ENCODE data around the gene TRIO. TPM values are rescaled to one million over a fixed set of nuclear protein-coding genes. Genes with fewer than 3 reads are reported as not detected.

TRIO gene
- total and polyA plus RNA-seq, 2 of the 8 experiments (the other 6 are each of a cell fraction or from before 2014, with no cell fraction given), result 35.1 to 69.1 TPM

DNA sequence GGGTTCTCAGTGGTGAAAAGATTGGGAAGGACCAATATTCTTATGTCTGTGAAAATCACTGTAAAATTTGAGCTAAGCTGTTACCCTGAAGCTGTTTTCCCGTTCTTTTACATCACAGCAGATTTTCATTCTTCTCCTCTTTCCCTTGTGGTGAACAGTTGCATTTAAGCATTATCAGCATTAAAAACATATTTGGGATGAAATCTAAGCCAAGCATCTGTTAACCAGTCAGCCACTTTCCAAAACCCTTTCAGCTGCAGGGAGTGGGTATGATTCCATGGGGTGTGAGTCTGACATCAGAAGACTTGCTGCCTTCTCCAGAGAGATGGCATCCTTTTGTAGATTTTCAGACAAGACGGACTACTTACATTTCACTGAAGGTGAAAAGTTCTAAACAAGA is 97.2 kb downstream of the TRIO start:
- no peak overlapping the region for H2BK5ac ChIP-seq (ENCODE audit: low read depth, low read length)
- TF ChIP-seq CHD2 (IDR thresholded peaks at IDR 0.05; ENCODE audit: low read length), result no peak
- TF ChIP-seq EP300 (IDR thresholded peaks at IDR 0.05; ENCODE audit: borderline replicate concordance in 1 of 2, low read depth in 2 of 2, low read length in 2 of 2), result no peak
- no peak for TF ChIP-seq CBX8 (IDR thresholded peaks at IDR 0.05; ENCODE audit: borderline replicate concordance, low read depth, low read length)
- no peak for TF ChIP-seq JUN (IDR thresholded peaks at IDR 0.05; ENCODE audit: low read depth, low read length)

More for the DNA sequence above, 97.2 kb downstream of the TRIO start:
- H4K8ac ChIP-seq (ENCODE audit: extremely low read depth, insufficient read depth, low read length), result no peak overlapping the region
- 82% methylated on average over 2 of the region's 2 CpGs; no CpG with 5 or more reads in 1 of the 2 experiments for WGBS, 2 experiments (ENCODE audit: extremely low coverage in 1 of 2, insufficient coverage in 1 of 2, insufficient read length in 1 of 2, insufficient replicate concordance in 2 of 2, low coverage in 1 of 2, low lambda C conversion rate in 2 of 2, missing lambda C conversion rate in 1 of 2)
- H3K4me1 ChIP-seq (replicated peaks in 1 of 4; ENCODE audit: control insufficient read depth in 3 of 4, insufficient read depth in 4 of 4, low read length in 3 of 4), result peaks cover 6 to 29% (median 24%) of the 10 kb centered on the region in 4 experiments
- no peaks in the 10 kb centered on the region for H3K9me3 ChIP-seq (ENCODE audit: insufficient read depth in 2 of 2, low read depth in 1 of 2, low read length in 1 of 2)
- H2AFZ ChIP-seq (ENCODE audit: low read length), result no peak overlapping the region
- POLR2A ChIA-PET (ENCODE audit: partially characterized antibody), result no interaction called here
- no peaks in the 10 kb centered on the region for H3K23me2 ChIP-seq (ENCODE audit: low read depth, low read length)
- H3K56ac ChIP-seq (replicated peaks; ENCODE audit: insufficient read length, low read depth, low read length), result no peak overlapping the region
- H4K20me1 ChIP-seq (replicated peaks in 1 of 2; ENCODE audit: control insufficient read depth in 1 of 2, insufficient read depth in 2 of 2, low read length in 2 of 2), result peaks cover 10 to 17% of the 10 kb centered on the region in 2 experiments
- no peak overlapping the region for H2AK5ac ChIP-seq (ENCODE audit: low read depth, low read length)
- DNase-seq (ENCODE audit: low read depth in 1 of 2, low spot score in 2 of 2) (no peak), FAIRE-seq (no peak)
- H3K4me2 ChIP-seq (ENCODE audit: insufficient read depth in 1 of 2, low read depth in 2 of 2, low read length in 2 of 2), result no peak overlapping the region
- peaks cover 9% of the 10 kb centered on the region for H3K79me1 ChIP-seq (ENCODE audit: low read depth, low read length)
- H3K36me3 ChIP-seq (ENCODE audit: control insufficient read depth in 2 of 4, insufficient read depth in 4 of 4, low read length in 3 of 4), result no peaks in the 10 kb centered on the region
- H3K14ac ChIP-seq (ENCODE audit: insufficient read length), result no peak overlapping the region
- H2BK12ac ChIP-seq (ENCODE audit: low read depth, low read length), result no peak overlapping the region
- no peak overlapping the region for H2BK20ac ChIP-seq (ENCODE audit: low read length)
- H3K79me2 ChIP-seq (ENCODE audit: control insufficient read depth in 1 of 2, insufficient read depth in 2 of 2, low read length in 2 of 2), result peaks cover 3 to 94% of the 10 kb centered on the region in 2 experiments; a peak in 3 of 4 replicates
- H3K23ac ChIP-seq (ENCODE audit: insufficient read length), result no peak overlapping the region
- no peak overlapping the region for H3K18ac ChIP-seq (ENCODE audit: extremely low read depth, low read length)
- no peak overlapping the region for H2BK15ac ChIP-seq (ENCODE audit: low read length)
- no peaks in the 10 kb centered on the region for H3K27me3 ChIP-seq (replicated peaks in 1 of 4; ENCODE audit: control insufficient read depth in 3 of 4, extremely low read depth in 1 of 4, insufficient read depth in 3 of 4, low read length in 3 of 4)
- no peak overlapping the region for H3K4ac ChIP-seq (replicated peaks; ENCODE audit: insufficient read length, low read depth, low read length)
- H4K91ac ChIP-seq (replicated peaks; ENCODE audit: insufficient read length, low read length), result no peak overlapping the region
- no peak overlapping the region for H3K27ac ChIP-seq (ENCODE audit: low read depth, low read length)
- no peak overlapping the region for H2BK120ac ChIP-seq (replicated peaks; ENCODE audit: low read depth, low read length)
- no peak overlapping the region for H3K9ac ChIP-seq (replicated peaks in 1 of 4; ENCODE audit: extremely low read depth in 1 of 4, low read depth in 3 of 4, low read length in 3 of 4)
- CTCF ChIA-PET (ENCODE audit: partially characterized antibody), result interaction anchor here (0.8 kb wide), 1 partner anchor 20 kb away, joined by 3 read pairs; no protein-coding TSS in a partner anchor
- no peak overlapping the region for H3K4me3 ChIP-seq (ENCODE audit: extremely low read depth in 1 of 4, insufficient read depth in 2 of 4, low read depth in 3 of 4, low read length in 4 of 4)
- H4K5ac ChIP-seq (ENCODE audit: insufficient read length, low read depth, low read length), result no peak overlapping the region
